GM12878 (cell line): ENCODE data around the gene KCND2. TPM values are rescaled to one million over a fixed set of nuclear protein-coding genes. Genes with fewer than 3 reads are reported as not detected.
A peak's percentile ranks its signal among the peaks of the same experiment; 100 is the strongest.

Source experiments
- ATF2 ChIP-seq: IDR thresholded peaks from 2 replicates; pipeline ENCODE4 v1.6.1; 2012; ENCODE audit warnings: low read length, inconsistent platforms
- BACH1 ChIP-seq: fragments of 450-650 bp; IDR thresholded peaks from 2 replicates; pipeline ENCODE4 v1.6.1; 2017; ENCODE audit warnings: mild to moderate bottlenecking, borderline replicate concordance
- BCLAF1 ChIP-seq: fragments of 450-650 bp; IDR thresholded peaks from 2 replicates; pipeline ENCODE4 v1.6.1; 2017; ENCODE audit warnings: antibody characterized with exemption, mild to moderate bottlenecking, moderate library complexity
- CBX5 ChIP-seq: sonication (generic); IDR thresholded peaks from 2 replicates; pipeline ENCODE4 v1.6.1; 2016; ENCODE audit warnings: low read depth, moderate library complexity, mild to moderate bottlenecking, inconsistent platforms
- CTCF ChIP-seq, 3 experiments: IDR thresholded peaks in 2 of 3; conservative IDR thresholded peaks in 1 of 3; 2 replicates each; pipeline ENCODE4 v1.5.1; 2011; ENCODE audit warnings: low read depth in 3 of 3, low read length in 3 of 3, mild to moderate bottlenecking in 3 of 3, control low read depth in 2 of 3, moderate library complexity in 2 of 3, inconsistent platforms in 1 of 3, mixed read lengths in 1 of 3; ENCODE audit not compliant: control insufficient read depth in 2 of 3, insufficient read depth in 1 of 3; ENCODE audit errors: extremely low read depth in 1 of 3
- ELK1 ChIP-seq: IDR thresholded peaks from 2 replicates; pipeline ENCODE4 v1.6.1; 2012; ENCODE audit warnings: low read depth, low read length, improper control_type of control experiment
- EP300 ChIP-seq, 2 experiments: fragments of 150-350 bp in 1 of 2; IDR thresholded peaks; 2 replicates each; pipeline ENCODE4 v1.6.1; 2011 to 2012; ENCODE audit warnings: low read depth in 2 of 2, low read length in 2 of 2, borderline replicate concordance in 1 of 2, improper control_type of control experiment in 1 of 2, inconsistent platforms in 1 of 2; ENCODE audit not compliant: control insufficient read depth in 1 of 2
- IKZF2 ChIP-seq, 2 experiments: fragments of 450-650 bp; IDR thresholded peaks; 2 replicates each; pipeline ENCODE4 v1.6.1; 2017; ENCODE audit warnings: mild to moderate bottlenecking in 2 of 2, moderate library complexity in 2 of 2
- MAX ChIP-seq: IDR thresholded peaks from 2 replicates; pipeline ENCODE4 v1.6.1; 2012; ENCODE audit warnings: low read depth, low read length, improper control_type of control experiment
- NR2C1 ChIP-seq: fragments of 450-650 bp; IDR thresholded peaks from 2 replicates; pipeline ENCODE4 v1.6.1; 2017; ENCODE audit warnings: antibody characterized with exemption, mild to moderate bottlenecking, moderate library complexity
- PBX3 ChIP-seq: IDR thresholded peaks from 2 replicates; pipeline ENCODE4 v1.6.1; 2011; ENCODE audit warnings: mild to moderate bottlenecking, low read depth, low read length, moderate library complexity; ENCODE audit not compliant: insufficient replicate concordance
- RAD51 ChIP-seq: fragments of 450-650 bp; IDR thresholded peaks from 2 replicates; pipeline ENCODE4 v1.6.1; 2016; ENCODE audit warnings: moderate library complexity, mild to moderate bottlenecking, inconsistent platforms
- RELB ChIP-seq: fragments of 450-650 bp; IDR thresholded peaks from 2 replicates; pipeline ENCODE4 v1.6.1; 2017; ENCODE audit warnings: low read depth, mild to moderate bottlenecking, moderate library complexity
- SIN3A ChIP-seq: IDR thresholded peaks from 2 replicates; pipeline ENCODE4 v1.6.1; 2012; ENCODE audit warnings: low read depth, low read length, improper control_type of control experiment
- SMAD5 ChIP-seq: IDR thresholded peaks from 2 replicates; pipeline ENCODE4 v1.6.1; 2016; ENCODE audit warnings: antibody characterized with exemption, low read depth
- SP1 ChIP-seq: IDR thresholded peaks from one replicate; pipeline ENCODE4 v1.6.1; 2011; ENCODE audit warnings: low read depth, low read length
- TBL1XR1 ChIP-seq: IDR thresholded peaks from 2 replicates; pipeline ENCODE4 v1.6.1; 2012; ENCODE audit warnings: low read depth, low read length, improper control_type of control experiment
- ZNF384 ChIP-seq: IDR thresholded peaks from 2 replicates; pipeline ENCODE4 v1.6.1; 2012; ENCODE audit warnings: low read depth, mild to moderate bottlenecking, low read length, improper control_type of control experiment, borderline replicate concordance
- polyA plus RNA-seq, 11 experiments: library from polyadenylated mRNA; depleted of rRNA in 4 of 11; unstranded in 6 of 11; stranded (reverse) in 5 of 11; fragments of >200 nt; fragmentation: Nextera tagmentation in 4 of 11; fragmentation: Illumina TruSeq in 1 of 11; extraction: Ambion mirVana in 4 of 11; extraction: Trizol in 1 of 11; gene quantifications; 1 replicate in 1 of 11; 2 replicates in 10 of 11; pipeline versions ENCODE4 v1.2.1 to v1.2.3, GENCODE V29; 2011 to 2016; ENCODE audit warnings: inconsistent platforms in 2 of 11, missing spikeins in 2 of 11, low read depth in 1 of 11
- total RNA-seq, 4 experiments: library from RNA; depleted of rRNA in 3 of 4; stranded (reverse); fragments of >200 nt in 3 of 4; fragmentation: Illumina TruSeq in 1 of 4; extraction: Trizol in 1 of 4; gene quantifications; 2 replicates each; pipeline versions ENCODE4 v1.2.1 to v1.2.3, GENCODE V29; 2013 to 2021

KCND2 gene
- total and polyA plus RNA-seq, 10 of the 15 experiments (the other 5 are each of a cell fraction or from before 2014, with no cell fraction given) = 3.6 to 22.3 (median 6.3) TPM

- TF ChIP-seq BCLAF1 (no peak), BACH1 (no peak), SP1 (no peak), RELB (no peak; the same call in 1 of the 2 replicates), SMAD5 (no peak), NR2C1 (0 out of 2 replicates have a peak, but pooled peaks have one; percentile 4), EP300 (IDR thresholded peaks at IDR 0.05; ENCODE audit: borderline replicate concordance in 1 of 2, control insufficient read depth in 1 of 2, low read depth in 2 of 2, low read length in 2 of 2) (peak; percentile 28 to 55; a peak in 2 of 4 replicates), ELK1 (no peak), PBX3 (no peak), ATF2 (no peak), TBL1XR1 (no peak), RAD51 (peak; percentile 79), ZNF384 (no peak), CBX5 (no peak), IKZF2 (IDR thresholded peaks at IDR 0.05) (0 out of 4 replicates have a peak, but pooled peaks of 1 of the 2 experiments have one; percentile 12), SIN3A (no peak), MAX (no peak), CTCF (IDR thresholded peaks at IDR 0.05 in 2 of 3, conservative IDR thresholded peaks at IDR 0.05 in 1 of 3; ENCODE audit: control insufficient read depth in 2 of 3, extremely low read depth in 1 of 3, insufficient read depth in 1 of 3, low read depth in 3 of 3, low read length in 3 of 3) (no peak)
Measured at GRCh38 chr7:120334475-120334874, 61.5 kb downstream of the KCND2 start (continued).
